ENCODE results near the gene PRKCE. TPM values are rescaled to one million over a fixed set of nuclear protein-coding genes. Genes with fewer than 3 reads are reported as not detected.

The PRKCE gene
- total RNA-seq, 1 experiment from 2014 or later, result 1.3 TPM

DNA sequence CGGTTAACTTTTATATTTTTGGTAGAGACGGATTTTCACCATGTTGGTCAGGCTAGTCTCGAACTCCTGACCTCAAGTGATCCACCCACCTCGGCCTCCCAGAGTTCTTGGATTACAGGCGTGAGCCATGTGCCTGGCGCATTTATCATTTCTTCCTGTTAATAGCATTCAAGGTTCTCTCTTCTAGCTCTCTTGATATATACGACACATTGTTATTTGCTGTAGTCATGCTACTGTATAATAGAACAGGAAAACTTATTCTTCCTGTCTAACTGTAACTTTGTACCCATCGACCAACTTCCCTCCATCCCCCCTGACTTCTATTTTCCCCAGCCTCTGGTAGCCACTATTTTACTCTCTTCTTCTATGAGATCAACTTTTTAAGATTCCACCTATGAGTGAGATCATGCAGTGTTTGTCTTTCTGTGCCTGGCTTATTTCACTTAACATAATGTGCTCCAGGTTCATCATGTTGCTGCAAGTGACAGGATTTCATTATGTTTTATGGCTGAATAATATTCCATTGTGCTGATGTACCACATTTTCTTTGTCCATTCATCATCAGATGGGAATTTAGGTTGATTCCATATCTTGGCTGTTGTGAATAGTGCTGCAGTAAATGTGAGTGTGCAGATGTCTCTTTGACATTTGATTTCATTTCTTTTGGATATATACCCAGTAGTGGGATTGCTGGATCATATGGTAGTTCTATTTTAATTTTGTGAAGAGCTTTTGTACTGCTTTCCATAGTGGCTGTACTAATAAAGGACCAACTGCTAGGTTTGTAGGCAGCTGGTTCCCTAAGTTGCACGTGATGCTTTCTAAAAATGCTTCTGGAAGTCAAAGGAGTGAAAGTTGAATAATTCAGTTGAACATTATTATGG is 205.2 kb downstream of the PRKCE start:
- Histone ChIP-seq H3K9me3 (ENCODE audit: control insufficient read depth, low read depth, low read length) (no peaks in the 10 kb centered on the region), H3K4me2 (ENCODE audit: insufficient read depth, insufficient read length, low read length) (no peak overlapping the region), H3K14ac (ENCODE audit: insufficient read depth, low read length) (no peak overlapping the region), H3K56ac (ENCODE audit: insufficient read length, low read depth, low read length) (no peak overlapping the region), H2AK5ac (ENCODE audit: insufficient read length, low read length) (no peak overlapping the region), H3K79me2 (ENCODE audit: insufficient read depth, low read length) (no peaks in the 10 kb centered on the region), H3K18ac (ENCODE audit: insufficient read length, low read depth, low read length) (no peak overlapping the region), H3K27ac (ENCODE audit: insufficient read length, low read depth, low read length) (no peak overlapping the region), H2BK5ac (ENCODE audit: insufficient read length, low read length) (no peak overlapping the region), H4K8ac (replicated peaks; ENCODE audit: insufficient read length, low read depth, low read length) (no peak overlapping the region), H4K5ac (ENCODE audit: insufficient read length, low read depth, low read length) (no peak overlapping the region), H3K23me2 (ENCODE audit: insufficient read length, low read depth, low read length, poor library complexity, severe bottlenecking) (no peaks in the 10 kb centered on the region), H2BK20ac (ENCODE audit: low read depth, low read length, poor library complexity, severe bottlenecking) (no peak overlapping the region), H3K4ac (ENCODE audit: low read depth, low read length) (no peak overlapping the region), H3K79me1 (ENCODE audit: insufficient read depth, low read depth, low read length, poor library complexity, severe bottlenecking) (no peaks in the 10 kb centered on the region), H3T11ph (ENCODE audit: low read length) (no peak overlapping the region), H2BK15ac (ENCODE audit: low read depth, low read length) (no peak overlapping the region), H2AFZ (ENCODE audit: low read length) (no peak overlapping the region), H4K91ac (ENCODE audit: insufficient read length, low read depth, low read length) (no peak overlapping the region), H3K27me3 (ENCODE audit: insufficient read depth, low read length) (no peaks in the 10 kb centered on the region), H3K9ac (ENCODE audit: extremely low read depth, insufficient read length, low read length) (no peak overlapping the region), H4K20me1 (ENCODE audit: control insufficient read depth, insufficient read depth, insufficient read length) (no peaks in the 10 kb centered on the region), H3K4me1 (ENCODE audit: insufficient read depth, low read length) (no peaks in the 10 kb centered on the region), H2BK120ac (ENCODE audit: low read depth, low read length, poor library complexity, severe bottlenecking) (no peak overlapping the region), H2BK12ac (ENCODE audit: insufficient read length, low read depth, low read length) (no peak overlapping the region), H3K23ac (ENCODE audit: insufficient read length, low read depth, low read length) (no peak overlapping the region)
- Mint-ChIP-seq H3K27ac (no peak overlapping the region), H3K4me1 (peaks cover 19 to 23% of the 10 kb centered on the region in 2 experiments), H3K9me3 (no peaks in the 10 kb centered on the region), H3K4me3 (no peak overlapping the region), H3K36me3 (ENCODE audit: insufficient read depth in 1 of 3, low read depth in 3 of 3) (no peaks in the 10 kb centered on the region; a peak in 1 of 7 replicates), H3K27me3 (ENCODE audit: low read depth) (no peaks in the 10 kb centered on the region; the same call in 1 of the 2 replicates)
- WGBS (ENCODE audit: extremely low coverage, insufficient read length, low lambda C conversion rate), result no CpG with 5 or more reads among the region's 9 CpGs
- no peak for DNase-seq
- TF ChIP-seq, protein P1, sequence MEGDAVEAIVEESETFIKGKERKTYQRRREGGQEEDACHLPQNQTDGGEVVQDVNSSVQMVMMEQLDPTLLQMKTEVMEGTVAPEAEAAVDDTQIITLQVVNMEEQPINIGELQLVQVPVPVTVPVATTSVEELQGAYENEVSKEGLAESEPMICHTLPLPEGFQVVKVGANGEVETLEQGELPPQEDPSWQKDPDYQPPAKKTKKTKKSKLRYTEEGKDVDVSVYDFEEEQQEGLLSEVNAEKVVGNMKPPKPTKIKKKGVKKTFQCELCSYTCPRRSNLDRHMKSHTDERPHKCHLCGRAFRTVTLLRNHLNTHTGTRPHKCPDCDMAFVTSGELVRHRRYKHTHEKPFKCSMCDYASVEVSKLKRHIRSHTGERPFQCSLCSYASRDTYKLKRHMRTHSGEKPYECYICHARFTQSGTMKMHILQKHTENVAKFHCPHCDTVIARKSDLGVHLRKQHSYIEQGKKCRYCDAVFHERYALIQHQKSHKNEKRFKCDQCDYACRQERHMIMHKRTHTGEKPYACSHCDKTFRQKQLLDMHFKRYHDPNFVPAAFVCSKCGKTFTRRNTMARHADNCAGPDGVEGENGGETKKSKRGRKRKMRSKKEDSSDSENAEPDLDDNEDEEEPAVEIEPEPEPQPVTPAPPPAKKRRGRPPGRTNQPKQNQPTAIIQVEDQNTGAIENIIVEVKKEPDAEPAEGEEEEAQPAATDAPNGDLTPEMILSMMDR (conservative IDR thresholded peaks at IDR 0.05), result no peak
